Vagina (tissue), 2 donors: ENCODE measurements around the gene HDAC7. TPM values are rescaled to one million over a fixed set of nuclear protein-coding genes. Genes with fewer than 3 reads are reported as not detected.

Experiments used
- DNase-seq, 2 donors: peaks; one replicate each; pipeline ENCODE4 v3.0.0-alpha.2; 2017; ENCODE audit errors: extremely low spot score in 2 of 2
- H3K27ac ChIP-seq: fragments of 200-600 bp; sonication (generic); one replicate; pipeline ENCODE4 v1.5.1; 2019
- H3K27me3 ChIP-seq: fragments of 200-600 bp; sonication (generic); one replicate; pipeline ENCODE4 v1.5.1; 2019
- H3K36me3 ChIP-seq, 2 donors: fragments of 200-600 bp; sonication (generic); one replicate each; pipeline ENCODE4 v1.5.1; 2017 to 2019
- H3K4me1 ChIP-seq: fragments of 200-600 bp; sonication (generic); one replicate; pipeline ENCODE4 v1.5.1; 2019
- H3K4me3 ChIP-seq, 2 donors: fragments of 200-600 bp; sonication (generic); 1 replicate in 1 of 2; 2 replicates in 1 of 2; pipeline ENCODE4 v1.5.1; 2016 to 2019
- H3K9me3 ChIP-seq: fragments of 200-600 bp; sonication (generic); one replicate; pipeline ENCODE4 v1.5.1; 2019
- POLR2A ChIP-seq, 2 donors: fragments of 450-650 bp; IDR thresholded peaks; one replicate each; pipeline ENCODE4 v1.6.1; 2017; ENCODE audit warnings: antibody characterized with exemption in 2 of 2, mild to moderate bottlenecking in 2 of 2, moderate library complexity in 2 of 2
- POLR2AphosphoS5 ChIP-seq, 2 donors: sonication (generic); formaldehyde crosslinking; IDR thresholded peaks; one replicate each; pipeline ENCODE4 v1.9.0; 2017; ENCODE audit warnings: antibody characterized with exemption in 2 of 2, mild to moderate bottlenecking in 2 of 2, low read depth in 1 of 2; ENCODE audit not compliant: insufficient read depth in 1 of 2
- intact Hi-C: fragments of 100-400 bp; cut with DNase I; formaldehyde crosslinking; loops from one replicate; pipeline ENCODE4 v1.15.1; 2023
- total RNA-seq: library from RNA; depleted of rRNA; stranded (reverse); fragments of >200 nt; gene quantifications from one replicate; pipeline ENCODE4 v1.2.3, GENCODE V29; 2016
- TF ChIP-seq, protein P1 (sequence below), 3 experiments: fragments of 450-650 bp in 2 of 3; fragments of 200-600 bp in 1 of 3; sonication (generic) in 1 of 3; IDR thresholded peaks; one replicate each; pipeline ENCODE4 v1.5.1; 2017 to 2019; ENCODE audit warnings: antibody characterized with exemption in 3 of 3, mild to moderate bottlenecking in 2 of 3, moderate library complexity in 2 of 3

HDAC7 gene
- total RNA-seq, 1 donor from 2014 or later, result 67.0 TPM

DNA sequence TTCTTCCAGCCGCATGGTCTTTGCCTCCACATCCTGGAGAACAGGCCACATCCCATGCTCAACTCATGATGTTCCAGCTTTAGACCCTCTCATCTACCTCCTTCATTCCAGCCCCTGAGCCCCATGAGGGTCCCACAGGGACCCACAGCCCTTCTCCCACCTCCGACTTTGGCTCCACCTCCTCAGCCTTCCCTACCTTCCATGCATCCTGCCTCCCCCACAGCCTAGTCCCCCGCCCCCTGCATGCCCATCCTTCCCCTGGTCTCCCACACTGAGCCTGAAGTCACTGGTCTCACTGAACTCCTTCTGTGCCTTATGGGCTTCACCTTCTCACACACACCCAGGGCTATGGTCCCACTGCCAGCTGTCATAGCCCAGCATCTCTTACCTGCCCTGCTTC is 70.8 kb downstream of the HDAC7 start:
- intact Hi-C loops, result no loop called here
- Histone ChIP-seq H3K27ac (no peak overlapping the region), H3K27me3 (no peaks in the 10 kb centered on the region), H3K9me3 (no peaks in the 10 kb centered on the region), H3K36me3 (peaks cover 0 to 8% of the 10 kb centered on the region in 2 donors), H3K4me1 (peaks cover 28% of the 10 kb centered on the region), H3K4me3 (no peak overlapping the region)
- TF ChIP-seq, protein P1, sequence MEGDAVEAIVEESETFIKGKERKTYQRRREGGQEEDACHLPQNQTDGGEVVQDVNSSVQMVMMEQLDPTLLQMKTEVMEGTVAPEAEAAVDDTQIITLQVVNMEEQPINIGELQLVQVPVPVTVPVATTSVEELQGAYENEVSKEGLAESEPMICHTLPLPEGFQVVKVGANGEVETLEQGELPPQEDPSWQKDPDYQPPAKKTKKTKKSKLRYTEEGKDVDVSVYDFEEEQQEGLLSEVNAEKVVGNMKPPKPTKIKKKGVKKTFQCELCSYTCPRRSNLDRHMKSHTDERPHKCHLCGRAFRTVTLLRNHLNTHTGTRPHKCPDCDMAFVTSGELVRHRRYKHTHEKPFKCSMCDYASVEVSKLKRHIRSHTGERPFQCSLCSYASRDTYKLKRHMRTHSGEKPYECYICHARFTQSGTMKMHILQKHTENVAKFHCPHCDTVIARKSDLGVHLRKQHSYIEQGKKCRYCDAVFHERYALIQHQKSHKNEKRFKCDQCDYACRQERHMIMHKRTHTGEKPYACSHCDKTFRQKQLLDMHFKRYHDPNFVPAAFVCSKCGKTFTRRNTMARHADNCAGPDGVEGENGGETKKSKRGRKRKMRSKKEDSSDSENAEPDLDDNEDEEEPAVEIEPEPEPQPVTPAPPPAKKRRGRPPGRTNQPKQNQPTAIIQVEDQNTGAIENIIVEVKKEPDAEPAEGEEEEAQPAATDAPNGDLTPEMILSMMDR (IDR thresholded peaks at IDR 0.05), result no peak
- no peak for TF ChIP-seq POLR2AphosphoS5 (IDR thresholded peaks at IDR 0.05; ENCODE audit: insufficient read depth in 1 of 2, low read depth in 1 of 2)
- TF ChIP-seq POLR2A (IDR thresholded peaks at IDR 0.05), result no peak
- no peak for DNase-seq

DNA sequence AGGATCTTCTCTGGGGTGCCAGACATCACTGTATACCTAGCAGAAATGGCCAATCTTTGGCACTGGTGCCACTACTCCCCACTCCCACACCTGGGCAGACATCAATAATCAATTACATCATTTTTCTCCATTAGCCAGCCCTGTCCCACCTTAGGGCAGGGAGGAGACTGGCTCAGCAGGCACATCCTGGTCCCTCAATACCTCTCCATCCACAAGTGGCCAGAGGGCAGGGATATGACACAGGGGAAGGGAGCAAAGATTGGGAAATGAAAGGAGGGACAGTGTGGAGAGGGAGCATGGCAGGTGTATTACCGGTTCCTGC is 71.2 kb downstream of the HDAC7 start:
- intact Hi-C loops, result no loop called here
- no peak overlapping the region for H3K27ac ChIP-seq
- TF ChIP-seq POLR2AphosphoS5 (IDR thresholded peaks at IDR 0.05; ENCODE audit: insufficient read depth in 1 of 2, low read depth in 1 of 2), result no peak
- TF ChIP-seq, protein P1 (IDR thresholded peaks at IDR 0.05), result no peak
- TF ChIP-seq POLR2A (IDR thresholded peaks at IDR 0.05), result no peak

DNA sequence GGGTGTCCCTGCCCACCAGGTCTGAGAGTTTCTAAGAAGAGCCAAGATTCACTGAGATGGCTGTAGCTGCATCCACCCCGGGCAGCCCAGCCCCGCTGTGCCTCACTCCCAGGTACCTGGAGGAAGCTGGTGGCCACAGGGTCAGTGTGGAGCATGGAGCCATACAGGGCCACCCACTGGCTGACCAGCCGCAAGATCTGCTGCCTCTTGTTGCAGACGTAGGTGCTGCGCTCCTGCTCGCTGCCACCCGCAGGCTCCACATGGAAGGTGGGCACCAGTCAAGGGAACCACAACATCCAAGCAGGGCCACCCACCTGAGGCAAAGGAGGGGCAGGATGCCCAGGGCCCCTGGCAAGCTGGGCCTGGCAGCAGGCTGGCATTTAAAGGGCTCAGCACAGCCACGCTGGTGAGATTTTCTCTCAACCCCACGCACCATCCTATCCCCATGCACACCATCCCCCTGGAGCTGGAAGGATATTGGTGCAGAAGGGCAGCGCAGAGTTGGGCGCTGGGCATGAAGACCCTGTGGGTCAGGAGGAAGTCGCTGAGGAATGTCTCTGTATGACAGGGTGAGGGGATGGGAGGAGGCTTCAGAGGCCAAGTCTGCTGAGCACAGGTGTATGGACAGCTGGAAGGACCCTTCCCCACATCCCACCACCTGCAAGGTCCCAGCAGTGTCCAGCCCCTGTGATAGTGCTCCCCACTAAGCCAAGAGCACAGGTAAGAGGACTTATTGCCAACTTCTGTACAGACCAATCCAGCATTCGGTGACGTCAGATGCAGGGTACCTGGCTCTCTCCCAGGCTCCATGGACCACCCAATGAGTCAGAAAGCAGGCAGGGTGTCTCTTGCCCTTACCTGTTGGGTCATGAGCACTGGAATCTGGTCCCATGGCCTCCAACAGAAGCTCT is 71.9 kb downstream of the HDAC7 start:
- intact Hi-C loops, result no loop called here
- TF ChIP-seq, protein P1 (IDR thresholded peaks at IDR 0.05), result no peak
- TF ChIP-seq POLR2AphosphoS5 (IDR thresholded peaks at IDR 0.05; ENCODE audit: insufficient read depth in 1 of 2, low read depth in 1 of 2) (no peak), POLR2A (IDR thresholded peaks at IDR 0.05) (no peak)

More for the DNA sequence above, 71.2 kb downstream of the HDAC7 start:
- no peaks in the 10 kb centered on the region for H3K27me3 ChIP-seq
- no peak overlapping the region for H3K4me3 ChIP-seq
- H3K36me3 ChIP-seq, result peaks cover 0 to 8% of the 10 kb centered on the region in 2 donors
- no peak for DNase-seq
- peaks cover 23% of the 10 kb centered on the region for H3K4me1 ChIP-seq
- no peaks in the 10 kb centered on the region for H3K9me3 ChIP-seq

DNA sequence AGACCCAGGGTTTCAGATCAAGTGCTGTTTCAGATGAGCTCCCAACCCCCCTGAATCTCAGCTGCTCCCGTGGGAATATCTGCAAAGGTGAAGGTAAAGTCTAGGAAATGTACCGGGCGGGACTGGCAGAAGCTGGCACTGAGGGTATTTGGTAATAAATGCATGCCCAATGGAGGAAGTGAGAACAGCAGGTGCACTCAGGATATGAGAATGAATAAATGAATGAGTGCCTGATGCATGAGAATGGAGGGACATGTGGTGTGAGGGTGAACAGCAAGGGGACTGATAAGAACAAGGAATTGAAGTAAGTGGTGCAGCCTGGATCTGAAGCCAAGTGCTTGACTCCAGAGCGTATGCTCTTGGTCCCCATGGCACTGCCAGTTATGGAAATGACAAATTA is 72.6 kb downstream of the HDAC7 start:
- peaks cover 10% of the 10 kb centered on the region for H3K4me1 ChIP-seq
- peaks cover 0 to 8% of the 10 kb centered on the region in 2 donors for H3K36me3 ChIP-seq
- TF ChIP-seq, protein P1 (IDR thresholded peaks at IDR 0.05), result no peak
- TF ChIP-seq POLR2A (IDR thresholded peaks at IDR 0.05) (no peak), POLR2AphosphoS5 (IDR thresholded peaks at IDR 0.05; ENCODE audit: insufficient read depth in 1 of 2, low read depth in 1 of 2) (no peak)
- H3K4me3 ChIP-seq, result no peak overlapping the region
- intact Hi-C loops, result no loop called here
- H3K27me3 ChIP-seq, result no peaks in the 10 kb centered on the region
- DNase-seq, result no peak
- no peak overlapping the region for H3K27ac ChIP-seq
- no peaks in the 10 kb centered on the region for H3K9me3 ChIP-seq

More for the DNA sequence above, 71.9 kb downstream of the HDAC7 start:
- no peak overlapping the region for H3K27ac ChIP-seq
- H3K36me3 ChIP-seq, result peaks cover 0 to 8% of the 10 kb centered on the region in 2 donors
- H3K4me1 ChIP-seq, result peaks cover 17% of the 10 kb centered on the region
- no peaks in the 10 kb centered on the region for H3K27me3 ChIP-seq
- no peak overlapping the region for H3K4me3 ChIP-seq
- no peak for DNase-seq
- no peaks in the 10 kb centered on the region for H3K9me3 ChIP-seq

DNA sequence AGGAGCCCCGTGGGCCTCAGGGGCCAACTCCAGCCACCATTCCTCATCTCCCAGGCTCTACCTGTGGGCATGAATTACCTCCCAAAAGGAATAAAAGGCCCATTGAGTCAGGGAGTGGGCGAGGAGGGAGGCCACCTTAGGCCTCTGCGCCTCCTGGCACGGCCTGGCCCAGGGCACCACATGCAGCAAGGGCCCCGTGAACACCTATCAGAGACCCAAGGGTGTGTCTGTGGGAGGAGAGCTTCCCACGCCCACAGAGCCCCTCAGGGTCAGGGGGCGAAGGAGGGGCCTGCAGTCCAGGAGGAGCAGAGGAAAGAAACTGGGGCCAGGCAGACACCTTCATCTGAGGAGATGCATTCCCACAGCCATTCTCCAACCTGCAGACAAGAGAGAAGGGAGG is 73.2 kb downstream of the HDAC7 start:
- intact Hi-C loops, result no loop called here
- H3K9me3 ChIP-seq, result no peaks in the 10 kb centered on the region
- TF ChIP-seq, protein P1 (IDR thresholded peaks at IDR 0.05), result no peak
- TF ChIP-seq POLR2AphosphoS5 (IDR thresholded peaks at IDR 0.05; ENCODE audit: insufficient read depth in 1 of 2, low read depth in 1 of 2) (no peak), POLR2A (IDR thresholded peaks at IDR 0.05) (no peak)
- no peak for DNase-seq
- peaks cover 5% of the 10 kb centered on the region for H3K4me1 ChIP-seq
- H3K36me3 ChIP-seq, result peaks cover 0 to 8% of the 10 kb centered on the region in 2 donors
- no peaks in the 10 kb centered on the region for H3K27me3 ChIP-seq
- no peak overlapping the region for H3K4me3 ChIP-seq
- no peak overlapping the region for H3K27ac ChIP-seq
